Measurements from ENCODE around the gene ARHGEF7. TPM values are rescaled to one million over a fixed set of nuclear protein-coding genes. Genes with fewer than 3 reads are reported as not detected.

The ARHGEF7 gene
- total RNA-seq, 1 donor from 2014 or later: 227 TPM

DNA sequence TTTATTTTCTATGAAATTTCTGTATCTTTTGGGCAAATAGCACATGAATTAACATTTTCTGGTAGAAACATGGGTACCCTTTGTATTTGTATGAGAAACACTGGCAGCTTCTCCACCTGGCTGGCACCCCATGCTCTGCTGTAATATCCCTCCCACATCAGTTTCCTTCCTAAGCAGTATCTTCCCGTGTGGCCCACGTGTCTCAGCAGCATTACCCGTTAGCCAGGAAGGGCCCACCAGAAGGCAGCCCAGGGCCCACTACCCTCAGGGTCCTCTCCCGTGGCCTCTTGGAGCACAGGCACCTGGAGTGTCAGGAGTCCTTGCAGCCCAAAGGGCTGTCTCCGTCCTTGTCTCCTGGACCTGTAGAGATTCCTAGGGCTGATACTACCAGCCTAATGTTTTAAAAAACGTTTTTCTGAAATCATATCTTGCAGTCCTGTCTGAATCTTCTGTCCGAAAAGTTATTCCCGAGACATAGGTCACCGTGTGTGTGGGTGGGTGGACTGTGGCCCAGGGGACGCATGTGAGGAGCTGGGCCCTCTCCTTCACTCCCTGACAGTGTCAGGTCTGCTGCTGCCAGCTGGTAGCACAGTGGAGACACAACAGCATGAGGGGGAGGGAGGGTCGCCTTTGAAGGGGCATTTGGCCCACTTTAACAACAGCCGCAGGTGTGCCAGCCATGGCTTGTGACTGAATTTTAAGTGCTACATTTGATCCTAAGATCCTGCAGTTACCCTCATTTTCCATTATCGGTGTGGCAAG is 183.3 kb downstream of the ARHGEF7 start:
- TF ChIP-seq, protein P1, sequence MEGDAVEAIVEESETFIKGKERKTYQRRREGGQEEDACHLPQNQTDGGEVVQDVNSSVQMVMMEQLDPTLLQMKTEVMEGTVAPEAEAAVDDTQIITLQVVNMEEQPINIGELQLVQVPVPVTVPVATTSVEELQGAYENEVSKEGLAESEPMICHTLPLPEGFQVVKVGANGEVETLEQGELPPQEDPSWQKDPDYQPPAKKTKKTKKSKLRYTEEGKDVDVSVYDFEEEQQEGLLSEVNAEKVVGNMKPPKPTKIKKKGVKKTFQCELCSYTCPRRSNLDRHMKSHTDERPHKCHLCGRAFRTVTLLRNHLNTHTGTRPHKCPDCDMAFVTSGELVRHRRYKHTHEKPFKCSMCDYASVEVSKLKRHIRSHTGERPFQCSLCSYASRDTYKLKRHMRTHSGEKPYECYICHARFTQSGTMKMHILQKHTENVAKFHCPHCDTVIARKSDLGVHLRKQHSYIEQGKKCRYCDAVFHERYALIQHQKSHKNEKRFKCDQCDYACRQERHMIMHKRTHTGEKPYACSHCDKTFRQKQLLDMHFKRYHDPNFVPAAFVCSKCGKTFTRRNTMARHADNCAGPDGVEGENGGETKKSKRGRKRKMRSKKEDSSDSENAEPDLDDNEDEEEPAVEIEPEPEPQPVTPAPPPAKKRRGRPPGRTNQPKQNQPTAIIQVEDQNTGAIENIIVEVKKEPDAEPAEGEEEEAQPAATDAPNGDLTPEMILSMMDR (IDR thresholded peaks at IDR 0.05; ENCODE audit: partially characterized antibody, unreplicated experiment): no peak
- H3K27me3 Mint-ChIP-seq (ENCODE audit: unreplicated experiment): peaks cover 3% of the 10 kb centered on the region
- no peak for DNase-seq
- no peak overlapping the region for H3K4me3 Mint-ChIP-seq (ENCODE audit: unreplicated experiment)
- no peaks in the 10 kb centered on the region for H3K36me3 Mint-ChIP-seq (ENCODE audit: unreplicated experiment)
- H3K27ac Mint-ChIP-seq (ENCODE audit: unreplicated experiment): peak overlapping the region; percentile 20
- peaks cover 6% of the 10 kb centered on the region for H3K9me3 Mint-ChIP-seq (ENCODE audit: unreplicated experiment)
- H3K4me1 Mint-ChIP-seq (ENCODE audit: low read depth, unreplicated experiment): peaks cover 4% of the 10 kb centered on the region

DNA sequence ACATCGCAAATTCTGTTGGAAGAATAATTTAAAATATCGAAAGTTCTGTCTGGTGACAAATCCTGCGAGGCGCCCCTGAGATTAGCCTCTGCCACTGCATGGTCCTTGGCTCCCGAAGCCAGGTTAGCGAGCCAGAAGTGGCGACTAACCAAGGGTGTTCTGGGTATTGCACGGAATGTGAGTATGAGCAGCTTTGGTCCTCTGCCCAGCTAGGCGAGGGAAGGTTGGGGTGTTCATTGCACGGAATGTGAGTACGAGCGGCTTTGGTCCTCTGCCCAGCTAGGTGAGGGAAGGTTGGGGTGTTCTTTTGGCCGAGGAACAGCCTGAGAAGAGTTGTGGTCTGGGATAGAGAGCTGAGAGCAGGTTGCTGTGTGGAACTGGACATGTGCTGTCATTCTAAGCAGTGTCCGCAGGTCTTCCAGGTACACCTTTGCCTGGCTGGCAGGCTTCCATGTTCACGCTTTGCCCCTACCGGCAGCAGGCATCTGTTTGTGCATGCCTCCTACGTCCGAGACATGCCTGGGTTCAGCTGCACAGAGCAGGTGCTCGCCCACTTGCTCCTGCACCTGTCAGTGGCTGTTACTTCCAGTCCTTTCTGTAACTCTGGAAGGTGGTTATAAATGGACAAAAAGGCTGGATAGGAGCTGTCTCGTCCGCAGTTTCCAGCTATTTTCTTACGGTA is 187.1 kb downstream of the ARHGEF7 start:
- TF ChIP-seq, protein P1 (IDR thresholded peaks at IDR 0.05; ENCODE audit: partially characterized antibody, unreplicated experiment): no peak
- H3K27me3 Mint-ChIP-seq (ENCODE audit: unreplicated experiment): peaks cover 6% of the 10 kb centered on the region
- H3K27ac Mint-ChIP-seq (ENCODE audit: unreplicated experiment): no peak overlapping the region
- DNase-seq: no peak
- peaks cover 4% of the 10 kb centered on the region for H3K4me1 Mint-ChIP-seq (ENCODE audit: low read depth, unreplicated experiment)
- H3K9me3 Mint-ChIP-seq (ENCODE audit: unreplicated experiment): peaks cover 11% of the 10 kb centered on the region
- H3K4me3 Mint-ChIP-seq (ENCODE audit: unreplicated experiment): no peak overlapping the region
- H3K36me3 Mint-ChIP-seq (ENCODE audit: unreplicated experiment): peaks cover 23% of the 10 kb centered on the region

DNA sequence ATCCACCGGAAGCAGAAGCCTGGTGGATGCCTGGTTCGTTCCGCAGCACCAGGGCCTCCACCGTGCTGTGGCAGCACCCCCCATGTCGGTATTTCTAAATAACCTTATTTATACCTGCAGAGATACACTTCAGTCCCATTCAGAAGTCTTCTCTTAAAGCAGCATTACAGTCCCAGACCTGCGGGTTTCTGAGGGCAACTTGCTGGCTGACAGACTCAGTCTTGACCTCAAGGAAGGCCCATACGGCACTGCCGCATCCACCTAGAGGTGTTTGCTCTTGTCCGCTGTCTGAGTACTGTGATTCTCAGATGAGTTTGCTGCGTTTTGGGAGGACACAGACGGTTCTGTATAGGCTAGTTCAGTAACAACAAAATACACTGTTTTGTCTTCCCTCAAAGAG is 188.4 kb downstream of the ARHGEF7 start:
- TF ChIP-seq, protein P1 (IDR thresholded peaks at IDR 0.05; ENCODE audit: partially characterized antibody, unreplicated experiment): no peak
- H3K36me3 Mint-ChIP-seq (ENCODE audit: unreplicated experiment): peaks cover 29% of the 10 kb centered on the region
- H3K9me3 Mint-ChIP-seq (ENCODE audit: unreplicated experiment): peaks cover 10% of the 10 kb centered on the region
- no peaks in the 10 kb centered on the region for H3K4me1 Mint-ChIP-seq (ENCODE audit: low read depth, unreplicated experiment)
- DNase-seq: no peak
- H3K4me3 Mint-ChIP-seq (ENCODE audit: unreplicated experiment): no peak overlapping the region
- H3K27me3 Mint-ChIP-seq (ENCODE audit: unreplicated experiment): peaks cover 6% of the 10 kb centered on the region
- no peak overlapping the region for H3K27ac Mint-ChIP-seq (ENCODE audit: unreplicated experiment)

DNA sequence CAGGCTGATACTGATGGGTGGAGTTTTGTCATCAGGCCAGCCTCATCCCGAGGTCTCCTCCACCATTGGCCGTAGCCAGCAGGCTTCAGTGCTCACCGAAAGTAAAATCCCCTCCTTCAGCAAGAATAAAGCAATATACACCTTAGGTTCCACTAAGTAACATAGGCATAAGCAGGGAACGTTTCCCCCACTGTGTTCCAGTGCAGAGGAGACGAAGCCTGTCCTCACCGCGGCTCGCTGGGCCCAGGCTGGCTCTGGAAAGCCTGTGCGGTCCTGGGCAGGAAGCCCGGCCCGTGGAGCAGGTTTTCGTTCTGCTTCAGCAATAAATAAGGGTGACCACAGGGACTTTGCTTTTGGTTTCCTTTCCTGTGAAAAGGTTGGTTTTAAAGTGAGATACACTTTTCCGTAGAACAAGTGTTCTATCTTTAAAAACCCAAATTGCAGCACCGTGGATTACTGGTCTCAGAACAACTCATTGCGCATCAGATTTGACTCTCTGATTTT is 189.0 kb downstream of the ARHGEF7 start:
- H3K9me3 Mint-ChIP-seq (ENCODE audit: unreplicated experiment): peaks cover 11% of the 10 kb centered on the region
- peaks cover 6% of the 10 kb centered on the region for H3K27me3 Mint-ChIP-seq (ENCODE audit: unreplicated experiment)
- TF ChIP-seq, protein P1 (IDR thresholded peaks at IDR 0.05; ENCODE audit: partially characterized antibody, unreplicated experiment): no peak
- DNase-seq: no peak
- H3K36me3 Mint-ChIP-seq (ENCODE audit: unreplicated experiment): peaks cover 35% of the 10 kb centered on the region
- H3K27ac Mint-ChIP-seq (ENCODE audit: unreplicated experiment): no peak overlapping the region
- H3K4me3 Mint-ChIP-seq (ENCODE audit: unreplicated experiment): no peak overlapping the region
- H3K4me1 Mint-ChIP-seq (ENCODE audit: low read depth, unreplicated experiment): no peaks in the 10 kb centered on the region
